HL-60 (cell line): ENCODE measurements around the gene TCTN3.

Source experiments
- DNase-seq, 2 experiments: peaks; one replicate each; pipeline ENCODE4 v3.0.0-alpha.2; 2010 to 2020; ENCODE audit warnings: low read depth in 1 of 2, low spot score in 1 of 2
- H3K27ac ChIP-seq: fragments of 250-450 bp; sonication (Bioruptor Pico); replicated peaks from 2 replicates; pipeline ENCODE4 v1.5.1; 2020; ENCODE audit warnings: mild to moderate bottlenecking, moderate library complexity
- H3K27me3 ChIP-seq: fragments of 250-450 bp; sonication (Bioruptor Pico); 2 replicates; pipeline ENCODE4 v1.5.1; 2021; ENCODE audit warnings: mild to moderate bottlenecking, moderate library complexity; ENCODE audit not compliant: insufficient read depth, poor library complexity, severe bottlenecking
- H3K4me3 ChIP-seq: replicated peaks from 2 replicates; pipeline ENCODE4 v1.5.1; 2011; ENCODE audit warnings: mild to moderate bottlenecking, control low read depth, low read length; ENCODE audit not compliant: insufficient read depth
- GABPA ChIP-seq: IDR thresholded peaks from 2 replicates; pipeline ENCODE4 v1.6.1; 2012; ENCODE audit warnings: low read depth
- POLR2AphosphoS5 ChIP-seq: IDR thresholded peaks from 2 replicates; pipeline ENCODE4 v1.6.1; 2012; ENCODE audit warnings: low read depth
- SPI1 ChIP-seq: IDR thresholded peaks from 2 replicates; pipeline ENCODE4 v1.6.1; 2012; ENCODE audit warnings: low read depth, mild to moderate bottlenecking, borderline replicate concordance
- long read RNA-seq: library from polyadenylated mRNA; unstranded; transcript quantifications from one replicate; pipeline ENCODE4 v2.0.0, GENCODE V29; 2020
- TF ChIP-seq, protein P1 (sequence below): IDR thresholded peaks from one replicate; pipeline ENCODE4 v1.5.1; 2011; ENCODE audit warnings: low read length, control low read depth, inconsistent platforms; ENCODE audit not compliant: insufficient read depth
- TF ChIP-seq, protein P2 (sequence below): IDR thresholded peaks from 2 replicates; pipeline ENCODE4 v1.6.1; 2012; ENCODE audit warnings: low read depth; ENCODE audit not compliant: insufficient replicate concordance

The TCTN3 gene, protein sequence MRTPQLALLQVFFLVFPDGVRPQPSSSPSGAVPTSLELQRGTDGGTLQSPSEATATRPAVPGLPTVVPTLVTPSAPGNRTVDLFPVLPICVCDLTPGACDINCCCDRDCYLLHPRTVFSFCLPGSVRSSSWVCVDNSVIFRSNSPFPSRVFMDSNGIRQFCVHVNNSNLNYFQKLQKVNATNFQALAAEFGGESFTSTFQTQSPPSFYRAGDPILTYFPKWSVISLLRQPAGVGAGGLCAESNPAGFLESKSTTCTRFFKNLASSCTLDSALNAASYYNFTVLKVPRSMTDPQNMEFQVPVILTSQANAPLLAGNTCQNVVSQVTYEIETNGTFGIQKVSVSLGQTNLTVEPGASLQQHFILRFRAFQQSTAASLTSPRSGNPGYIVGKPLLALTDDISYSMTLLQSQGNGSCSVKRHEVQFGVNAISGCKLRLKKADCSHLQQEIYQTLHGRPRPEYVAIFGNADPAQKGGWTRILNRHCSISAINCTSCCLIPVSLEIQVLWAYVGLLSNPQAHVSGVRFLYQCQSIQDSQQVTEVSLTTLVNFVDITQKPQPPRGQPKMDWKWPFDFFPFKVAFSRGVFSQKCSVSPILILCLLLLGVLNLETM
- long read RNA-seq, transcript TCTN3-207 (14 exons, 2,739 nt), result major isoform, 206 of 242 reads
- long read RNA-seq, partial matches to known transcripts, result 3 of 242 reads
- long read RNA-seq, other reads (novel, unspliced or antisense), result 30 of 242 reads

DNA sequence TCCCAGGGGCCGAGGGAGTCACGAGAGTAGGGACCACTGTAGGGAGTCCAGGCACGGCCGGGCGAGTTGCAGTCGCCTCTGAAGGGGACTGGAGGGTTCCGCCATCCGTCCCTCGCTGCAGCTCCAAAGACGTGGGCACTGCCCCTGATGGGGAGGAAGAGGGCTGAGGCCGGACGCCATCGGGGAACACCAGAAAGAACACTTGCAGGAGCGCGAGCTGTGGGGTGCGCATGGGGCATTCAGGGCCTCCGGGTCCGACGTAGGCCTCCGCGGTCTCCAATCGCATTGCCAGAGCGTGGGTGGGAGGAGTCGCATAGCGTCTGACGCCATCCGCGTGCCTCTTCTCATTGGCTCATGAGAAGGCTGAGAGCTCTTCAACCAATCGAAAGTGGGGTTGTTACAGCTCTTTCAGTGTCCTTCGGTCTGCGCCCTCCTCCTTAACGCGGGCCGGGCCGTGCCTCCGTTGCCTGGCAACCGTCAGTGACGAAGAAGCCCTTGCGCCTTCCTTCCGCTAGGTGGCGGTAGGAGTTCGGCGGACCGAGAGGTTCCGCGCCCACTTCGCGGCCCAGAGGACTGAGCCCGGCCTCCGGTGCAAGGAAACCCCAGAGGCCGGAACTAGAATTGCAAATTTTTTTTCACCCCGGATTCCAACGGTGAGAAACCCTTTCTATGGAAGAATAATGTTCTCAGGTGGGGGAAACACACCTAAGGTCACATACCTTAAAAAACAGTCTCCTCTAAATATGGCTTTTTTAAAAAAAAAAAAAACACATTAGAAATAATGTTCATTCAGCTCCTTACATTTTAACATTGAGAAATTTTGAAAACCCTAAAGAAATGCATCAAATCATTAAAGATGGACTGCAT lies at the start of gene TCTN3:
TCTN3 (minus strand) TSS at position 260 of the 867 bp plus-strand sequence; CDS start at position 232, 28 bp downstream.
- peak; percentile 99 to 100 for DNase-seq
- Histone ChIP-seq H3K27ac (peak within 1 kb of the TSS; percentile 73), H3K27me3 (no peaks in the 10 kb centered on the region), H3K4me3 (peak within 1 kb of the TSS; percentile 75)
- TF ChIP-seq, protein P1, sequence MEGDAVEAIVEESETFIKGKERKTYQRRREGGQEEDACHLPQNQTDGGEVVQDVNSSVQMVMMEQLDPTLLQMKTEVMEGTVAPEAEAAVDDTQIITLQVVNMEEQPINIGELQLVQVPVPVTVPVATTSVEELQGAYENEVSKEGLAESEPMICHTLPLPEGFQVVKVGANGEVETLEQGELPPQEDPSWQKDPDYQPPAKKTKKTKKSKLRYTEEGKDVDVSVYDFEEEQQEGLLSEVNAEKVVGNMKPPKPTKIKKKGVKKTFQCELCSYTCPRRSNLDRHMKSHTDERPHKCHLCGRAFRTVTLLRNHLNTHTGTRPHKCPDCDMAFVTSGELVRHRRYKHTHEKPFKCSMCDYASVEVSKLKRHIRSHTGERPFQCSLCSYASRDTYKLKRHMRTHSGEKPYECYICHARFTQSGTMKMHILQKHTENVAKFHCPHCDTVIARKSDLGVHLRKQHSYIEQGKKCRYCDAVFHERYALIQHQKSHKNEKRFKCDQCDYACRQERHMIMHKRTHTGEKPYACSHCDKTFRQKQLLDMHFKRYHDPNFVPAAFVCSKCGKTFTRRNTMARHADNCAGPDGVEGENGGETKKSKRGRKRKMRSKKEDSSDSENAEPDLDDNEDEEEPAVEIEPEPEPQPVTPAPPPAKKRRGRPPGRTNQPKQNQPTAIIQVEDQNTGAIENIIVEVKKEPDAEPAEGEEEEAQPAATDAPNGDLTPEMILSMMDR, result peak; percentile 91
- TF ChIP-seq POLR2AphosphoS5 (peak; percentile 68), SPI1 (no peak)

DNA sequence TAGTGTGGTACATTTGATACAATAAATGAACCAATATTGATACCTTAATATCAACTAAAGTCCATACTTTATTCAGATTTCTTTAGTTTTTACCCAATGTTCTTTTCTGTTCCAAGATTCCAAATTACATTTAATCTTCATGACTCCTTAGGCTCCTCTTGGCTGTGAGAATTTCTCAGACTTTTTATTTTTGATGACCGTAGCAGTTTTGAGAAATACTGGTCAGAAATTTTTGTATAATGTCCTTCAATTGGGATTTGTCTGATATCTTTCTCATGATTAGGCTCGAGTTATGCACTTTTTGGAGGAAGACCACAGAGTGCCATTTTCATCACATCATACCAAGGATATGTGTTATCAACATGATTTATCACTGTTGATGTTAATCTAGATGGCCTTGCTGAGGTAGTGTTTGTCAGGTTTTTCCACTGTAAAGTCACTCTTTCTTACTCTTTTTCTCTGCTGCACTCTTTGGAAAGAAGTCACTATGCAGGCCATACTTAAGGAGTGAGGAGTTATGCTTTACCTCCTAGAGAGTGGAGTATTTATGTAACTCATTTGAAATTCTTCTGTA lies 49.3 kb upstream of the TCTN3 start:
- Histone ChIP-seq H3K27me3 (no peaks in the 10 kb centered on the region), H3K27ac (no peak overlapping the region), H3K4me3 (no peak overlapping the region)
- no peak for DNase-seq
- TF ChIP-seq, protein P2, sequence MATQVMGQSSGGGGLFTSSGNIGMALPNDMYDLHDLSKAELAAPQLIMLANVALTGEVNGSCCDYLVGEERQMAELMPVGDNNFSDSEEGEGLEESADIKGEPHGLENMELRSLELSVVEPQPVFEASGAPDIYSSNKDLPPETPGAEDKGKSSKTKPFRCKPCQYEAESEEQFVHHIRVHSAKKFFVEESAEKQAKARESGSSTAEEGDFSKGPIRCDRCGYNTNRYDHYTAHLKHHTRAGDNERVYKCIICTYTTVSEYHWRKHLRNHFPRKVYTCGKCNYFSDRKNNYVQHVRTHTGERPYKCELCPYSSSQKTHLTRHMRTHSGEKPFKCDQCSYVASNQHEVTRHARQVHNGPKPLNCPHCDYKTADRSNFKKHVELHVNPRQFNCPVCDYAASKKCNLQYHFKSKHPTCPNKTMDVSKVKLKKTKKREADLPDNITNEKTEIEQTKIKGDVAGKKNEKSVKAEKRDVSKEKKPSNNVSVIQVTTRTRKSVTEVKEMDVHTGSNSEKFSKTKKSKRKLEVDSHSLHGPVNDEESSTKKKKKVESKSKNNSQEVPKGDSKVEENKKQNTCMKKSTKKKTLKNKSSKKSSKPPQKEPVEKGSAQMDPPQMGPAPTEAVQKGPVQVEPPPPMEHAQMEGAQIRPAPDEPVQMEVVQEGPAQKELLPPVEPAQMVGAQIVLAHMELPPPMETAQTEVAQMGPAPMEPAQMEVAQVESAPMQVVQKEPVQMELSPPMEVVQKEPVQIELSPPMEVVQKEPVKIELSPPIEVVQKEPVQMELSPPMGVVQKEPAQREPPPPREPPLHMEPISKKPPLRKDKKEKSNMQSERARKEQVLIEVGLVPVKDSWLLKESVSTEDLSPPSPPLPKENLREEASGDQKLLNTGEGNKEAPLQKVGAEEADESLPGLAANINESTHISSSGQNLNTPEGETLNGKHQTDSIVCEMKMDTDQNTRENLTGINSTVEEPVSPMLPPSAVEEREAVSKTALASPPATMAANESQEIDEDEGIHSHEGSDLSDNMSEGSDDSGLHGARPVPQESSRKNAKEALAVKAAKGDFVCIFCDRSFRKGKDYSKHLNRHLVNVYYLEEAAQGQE, result no peak
- TF ChIP-seq GABPA (no peak), POLR2AphosphoS5 (no peak), SPI1 (no peak)
- TF ChIP-seq, protein P1, result no peak

DNA sequence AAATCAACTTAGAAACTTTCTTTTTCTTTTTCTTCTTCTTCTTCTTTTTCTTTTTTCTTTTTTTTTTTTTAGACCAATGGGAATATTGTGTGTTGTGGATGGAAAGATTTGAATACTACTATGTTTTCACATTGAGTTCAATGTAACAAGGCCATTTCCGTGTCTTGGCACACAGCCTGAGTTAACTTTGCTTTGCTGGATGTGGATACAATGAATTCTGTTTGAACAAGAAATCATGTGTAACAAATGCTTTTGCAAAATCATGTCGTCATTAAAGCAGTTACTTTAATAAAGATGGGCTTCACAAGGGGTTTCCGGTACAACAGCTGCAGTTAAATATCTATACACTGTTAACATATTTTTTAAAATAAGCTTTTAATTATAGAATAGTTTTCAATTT lies 48.8 kb upstream of the TCTN3 start:
- DNase-seq, result no peak
- H3K27ac ChIP-seq, result no peak overlapping the region
- no peaks in the 10 kb centered on the region for H3K27me3 ChIP-seq
- TF ChIP-seq SPI1 (no peak), GABPA (no peak), POLR2AphosphoS5 (no peak)
- TF ChIP-seq, protein P2, result no peak
- TF ChIP-seq, protein P1, result no peak
- H3K4me3 ChIP-seq, result no peak overlapping the region
